Pons (tissue), 1 donor: ENCODE measurements around the gene JSRP1.

Experiments
- DNase-seq: peaks from one replicate; pipeline ENCODE4 v3.0.0-alpha.2; 2016; ENCODE audit warnings: low spot score

JSRP1 gene

GRCh38 chr19:2216361-2217225 is 39.6 kb downstream of the JSRP1 start:
- DNase-seq: no peak

DNA sequence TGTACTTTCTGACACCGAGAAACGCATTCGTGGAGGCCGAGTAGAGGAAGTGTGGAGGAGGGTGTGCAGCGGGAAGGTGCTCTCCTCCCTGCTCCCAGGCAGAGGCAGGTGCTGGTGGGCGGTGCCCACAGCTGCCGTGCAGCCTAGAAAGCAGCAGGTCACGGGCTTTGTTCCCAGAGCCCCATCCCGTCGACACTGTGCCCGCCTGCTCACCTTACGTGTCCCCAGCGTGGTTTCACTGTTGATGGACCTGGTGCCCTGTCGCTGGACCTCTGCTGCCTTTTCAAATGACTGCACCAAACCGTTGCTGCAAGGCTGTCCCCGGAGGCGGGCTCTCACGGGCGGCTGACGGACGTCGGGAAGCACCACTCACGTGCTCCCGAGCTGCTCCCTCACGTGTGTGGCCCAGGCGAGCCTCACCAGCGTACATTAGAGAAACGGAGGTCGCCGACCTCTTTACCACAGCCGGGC is 40.9 kb downstream of the JSRP1 start:
- DNase-seq: no peak

DNA sequence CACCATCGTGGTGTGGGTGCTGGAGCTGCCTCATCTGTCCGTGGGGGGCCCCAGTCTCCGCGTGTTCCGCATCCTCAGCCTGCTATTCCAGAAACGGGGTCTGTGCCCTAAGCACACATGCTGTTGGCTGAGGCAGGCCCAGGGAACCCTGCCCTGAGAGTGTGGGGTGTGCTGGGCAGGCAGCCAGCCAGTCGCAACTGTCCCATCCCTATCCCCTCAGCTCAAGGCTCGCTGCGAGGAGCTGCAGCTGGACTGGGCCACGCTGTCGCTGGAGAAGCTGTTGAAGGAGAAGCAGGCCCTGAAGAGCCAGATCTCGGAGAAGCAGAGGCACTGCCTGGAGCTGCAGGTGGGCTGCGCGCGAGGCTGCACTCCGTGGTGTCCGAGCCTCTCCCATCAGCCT is 42.0 kb downstream of the JSRP1 start:
- DNase-seq: no peak

- DNase-seq: no peak
Measured at GRCh38 chr19:2213799-2214198, 42.4 kb downstream of the JSRP1 start.

- no peak for DNase-seq
Measured at GRCh38 chr19:2212861-2213711, 43.1 kb downstream of the JSRP1 start.

- DNase-seq: no peak
Measured at GRCh38 chr19:2210987-2211740, 45.1 kb downstream of the JSRP1 start.

DNA sequence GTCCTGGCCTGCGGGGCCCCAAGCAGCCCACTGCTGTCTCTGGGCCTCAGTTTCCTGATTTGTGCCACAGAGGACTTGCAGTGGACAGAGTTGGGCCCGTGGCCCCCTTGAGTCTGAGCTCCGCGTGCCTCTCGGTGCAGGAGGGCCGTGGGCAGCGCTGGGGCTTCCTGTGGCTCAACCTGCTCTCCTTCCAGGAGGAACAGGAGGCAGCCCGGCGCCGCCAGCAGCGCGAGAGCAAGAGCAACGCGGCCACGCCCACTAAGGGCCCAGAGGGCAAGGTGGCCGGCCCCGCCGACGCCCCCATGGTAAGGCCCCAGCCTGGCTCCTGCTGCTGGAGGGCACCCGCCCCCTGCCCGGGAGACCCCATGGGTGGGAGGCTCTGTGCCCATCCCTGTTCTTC is 46.0 kb downstream of the JSRP1 start:
- no peak for DNase-seq

DNA sequence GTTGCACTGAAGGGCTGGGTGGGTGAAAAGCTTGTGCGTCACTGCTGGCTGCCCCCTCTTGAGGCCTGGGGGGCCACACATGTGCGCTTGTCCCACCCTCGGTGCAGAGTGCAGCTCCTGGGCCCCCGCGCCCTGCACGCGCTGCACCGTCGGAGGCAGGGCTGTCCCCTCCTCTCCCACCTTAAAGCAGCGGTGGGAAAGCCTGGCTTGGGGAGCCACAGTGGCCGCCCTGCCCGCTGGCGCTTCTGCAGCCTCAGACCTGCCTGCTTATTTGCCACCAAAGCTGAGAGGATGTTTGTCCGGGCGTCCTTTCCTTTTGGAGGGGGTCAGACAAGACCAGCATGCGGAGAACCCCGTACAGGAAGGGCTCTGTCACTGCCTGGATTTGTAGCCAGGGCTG is 46.8 kb downstream of the JSRP1 start:
- no peak for DNase-seq

GRCh38 chr19:2208975-2209374 is 47.2 kb downstream of the JSRP1 start:
- no peak for DNase-seq

GRCh38 chr19:2207991-2208860 is 48.0 kb downstream of the JSRP1 start:
- no peak for DNase-seq

- no peak for DNase-seq
Measured at GRCh38 chr19:2207008-2207407, 49.2 kb downstream of the JSRP1 start.

DNA sequence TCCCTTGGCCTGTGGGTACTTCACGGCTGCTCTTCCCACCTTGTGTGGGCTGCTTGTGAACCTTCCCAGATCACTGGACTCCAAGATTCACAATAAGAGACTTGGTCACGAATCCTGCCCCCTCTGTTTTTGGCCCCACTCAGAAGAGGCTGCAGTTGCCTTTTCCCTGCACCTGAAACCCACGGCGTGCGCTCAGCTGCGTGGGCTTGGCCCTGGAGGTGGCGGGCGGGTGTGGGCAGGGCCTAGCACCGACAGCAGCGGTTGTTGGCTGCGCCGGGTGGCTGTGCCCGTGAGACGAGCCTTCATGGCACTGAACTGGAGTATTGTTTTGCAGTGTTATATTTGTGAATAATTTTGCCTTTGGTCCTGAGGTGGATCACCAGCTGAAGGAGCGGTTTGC is 53.9 kb downstream of the JSRP1 start:
- no peak for DNase-seq
